Activated T-helper 1 cell treated with anti-CD3 and anti-CD28 coated beads, Interleukin-12 subunit alpha, Interleukin-12 subunit beta, Interleukin-2, Interleukin-4 antibody, amounts not matched to agents 30 ng/mL and 10 ng/mL and 1 ng/mL, durations not matched to agents 14 hours and 24 hours and 36 hours (primary cell): ENCODE data around the gene KSR2. TPM values are rescaled to one million over a fixed set of nuclear protein-coding genes. Genes with fewer than 3 reads are reported as not detected.

ENCODE experiments used
- DNase-seq: peaks from one replicate; pipeline ENCODE4 v3.0.0; 2021; ENCODE audit warnings: low spot score
- H3K27ac Mint-ChIP-seq: one replicate; pipeline ENCODE4 v1.8.0; 2021; ENCODE audit warnings: mild to moderate bottlenecking, mixed read lengths
- H3K27me3 Mint-ChIP-seq: one replicate; pipeline ENCODE4 v1.8.0; 2022; ENCODE audit warnings: mild to moderate bottlenecking, moderate library complexity, mixed read lengths; ENCODE audit not compliant: insufficient read depth
- H3K36me3 Mint-ChIP-seq: one replicate; pipeline ENCODE4 v1.8.0; 2021; ENCODE audit warnings: low read depth, mixed read lengths
- H3K4me1 Mint-ChIP-seq: one replicate; pipeline ENCODE4 v1.8.0; 2021; ENCODE audit warnings: low read depth, mixed read lengths
- H3K4me3 Mint-ChIP-seq: one replicate; pipeline ENCODE4 v1.8.0; 2021; ENCODE audit warnings: mild to moderate bottlenecking, moderate library complexity, mixed read lengths
- H3K9me3 Mint-ChIP-seq: one replicate; pipeline ENCODE4 v1.8.0; 2021; ENCODE audit warnings: mixed read lengths
- intact Hi-C: fragments of 100-400 bp; cut with micrococcal nuclease; formaldehyde crosslinking; loops from one replicate; pipeline ENCODE4 v1.15.1; 2024
- total RNA-seq: library from RNA; stranded (reverse); gene quantifications from 2 replicates; pipeline ENCODE4 v1.2.3, GENCODE V29; 2022

KSR2 gene
- total RNA-seq, 1 donor from 2014 or later: 0.08 TPM

- intact Hi-C loops: no loop called here
- no peaks in the 10 kb centered on the region for H3K4me1 Mint-ChIP-seq
- no peak overlapping the region for H3K4me3 Mint-ChIP-seq
- no peak for DNase-seq
- no peak overlapping the region for H3K27ac Mint-ChIP-seq
- no peaks in the 10 kb centered on the region for H3K9me3 Mint-ChIP-seq
- H3K36me3 Mint-ChIP-seq: no peaks in the 10 kb centered on the region
- no peaks in the 10 kb centered on the region for H3K27me3 Mint-ChIP-seq
These were observed 473.7 kb downstream of the KSR2 start for GRCh38 chr12:117494833-117495655.

DNA sequence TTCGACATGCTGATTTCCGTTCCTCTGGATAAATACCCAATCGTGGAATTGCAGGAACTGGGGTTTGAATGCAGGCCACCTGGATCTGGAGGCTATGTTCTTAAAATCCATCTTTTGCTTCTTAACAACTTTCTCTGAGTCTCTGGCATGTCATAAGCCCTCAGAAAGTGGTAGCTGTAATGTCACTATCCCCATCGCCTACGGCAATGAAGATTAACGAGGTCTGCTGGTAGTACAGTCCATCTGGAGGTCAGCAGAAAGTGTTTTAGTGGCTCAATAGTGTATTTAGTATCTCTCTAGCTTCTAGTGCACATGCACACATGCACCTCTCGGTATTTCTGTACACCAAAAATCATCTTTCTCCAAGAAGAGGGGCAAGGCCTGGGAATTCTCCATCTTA, 477.1 kb downstream of the KSR2 start:
- no peaks in the 10 kb centered on the region for H3K27me3 Mint-ChIP-seq
- no peak overlapping the region for H3K4me3 Mint-ChIP-seq
- H3K27ac Mint-ChIP-seq: no peak overlapping the region
- no peaks in the 10 kb centered on the region for H3K9me3 Mint-ChIP-seq
- no peaks in the 10 kb centered on the region for H3K4me1 Mint-ChIP-seq
- no peaks in the 10 kb centered on the region for H3K36me3 Mint-ChIP-seq
- DNase-seq: no peak
- intact Hi-C loops: no loop called here

GRCh38 chr12:117490130-117490529, 478.7 kb downstream of the KSR2 start:
- no peaks in the 10 kb centered on the region for H3K27me3 Mint-ChIP-seq
- no peak overlapping the region for H3K27ac Mint-ChIP-seq
- intact Hi-C loops: no loop called here
- H3K36me3 Mint-ChIP-seq: no peaks in the 10 kb centered on the region
- DNase-seq: no peak
- H3K4me3 Mint-ChIP-seq: no peak overlapping the region
- no peaks in the 10 kb centered on the region for H3K9me3 Mint-ChIP-seq
- no peaks in the 10 kb centered on the region for H3K4me1 Mint-ChIP-seq

DNA sequence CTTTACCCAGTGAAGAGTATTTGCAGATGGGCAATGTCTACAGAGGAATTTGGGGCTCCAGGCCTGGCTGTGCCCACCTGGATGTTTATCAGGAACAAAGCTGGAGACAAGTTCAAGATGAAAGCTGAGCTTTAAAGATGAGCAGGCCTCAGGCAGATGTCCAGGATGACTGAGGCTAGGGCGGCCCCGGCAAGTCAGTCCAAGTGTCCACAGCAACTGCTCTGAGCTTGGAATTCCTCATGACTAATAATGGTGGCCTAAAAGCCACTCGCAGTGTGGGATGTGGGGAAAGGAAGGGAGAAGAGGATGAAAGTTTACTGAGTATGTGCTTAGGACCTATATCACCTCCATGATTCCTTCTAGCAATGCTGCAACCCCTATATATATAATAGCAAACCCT, 479.1 kb downstream of the KSR2 start:
- no peak for DNase-seq
- H3K36me3 Mint-ChIP-seq: no peaks in the 10 kb centered on the region
- no peaks in the 10 kb centered on the region for H3K27me3 Mint-ChIP-seq
- no peak overlapping the region for H3K27ac Mint-ChIP-seq
- no peaks in the 10 kb centered on the region for H3K4me1 Mint-ChIP-seq
- H3K4me3 Mint-ChIP-seq: no peak overlapping the region
- H3K9me3 Mint-ChIP-seq: no peaks in the 10 kb centered on the region
- intact Hi-C loops: no loop called here

- H3K4me1 Mint-ChIP-seq: no peaks in the 10 kb centered on the region
- intact Hi-C loops: no loop called here
- no peaks in the 10 kb centered on the region for H3K36me3 Mint-ChIP-seq
- DNase-seq: no peak
- H3K27ac Mint-ChIP-seq: no peak overlapping the region
- H3K9me3 Mint-ChIP-seq: no peaks in the 10 kb centered on the region
- H3K27me3 Mint-ChIP-seq: no peaks in the 10 kb centered on the region
- no peak overlapping the region for H3K4me3 Mint-ChIP-seq
These were observed 481.7 kb downstream of the KSR2 start for GRCh38 chr12:117486840-117487659.

- H3K36me3 Mint-ChIP-seq: no peaks in the 10 kb centered on the region
These were observed 482.6 kb downstream of the KSR2 start for GRCh38 chr12:117485984-117486839.

DNA sequence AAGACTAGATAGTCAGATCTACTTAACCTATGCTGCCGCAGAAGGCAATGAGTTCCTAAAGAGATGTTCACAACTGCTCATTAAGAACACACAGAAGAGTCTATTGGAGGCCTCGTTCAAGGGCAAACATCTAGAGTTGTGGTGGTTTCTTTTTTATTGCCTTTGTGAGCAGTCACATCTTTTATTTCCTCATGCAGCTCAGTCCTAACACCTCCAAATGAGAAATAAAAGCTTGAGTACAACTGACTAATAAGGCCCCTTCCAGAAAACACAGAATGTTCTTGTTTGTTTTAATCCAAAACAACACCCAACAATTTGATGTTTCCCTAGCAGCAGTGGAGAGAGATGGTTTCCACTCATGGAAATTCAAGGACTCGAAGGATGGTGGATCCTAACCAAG, 483.9 kb downstream of the KSR2 start:
- no peak overlapping the region for H3K27ac Mint-ChIP-seq
- DNase-seq: no peak
- H3K9me3 Mint-ChIP-seq: no peaks in the 10 kb centered on the region
- intact Hi-C loops: no loop called here
- H3K4me1 Mint-ChIP-seq: no peaks in the 10 kb centered on the region
- no peaks in the 10 kb centered on the region for H3K27me3 Mint-ChIP-seq
- H3K4me3 Mint-ChIP-seq: no peak overlapping the region
- no peaks in the 10 kb centered on the region for H3K36me3 Mint-ChIP-seq

More at GRCh38 chr12:117485984-117486839, 482.6 kb downstream of the KSR2 start:
- H3K27ac Mint-ChIP-seq: no peak overlapping the region
- H3K4me1 Mint-ChIP-seq: no peaks in the 10 kb centered on the region
- H3K27me3 Mint-ChIP-seq: no peaks in the 10 kb centered on the region
- intact Hi-C loops: no loop called here
- no peak for DNase-seq
- no peaks in the 10 kb centered on the region for H3K9me3 Mint-ChIP-seq
- no peak overlapping the region for H3K4me3 Mint-ChIP-seq

DNA sequence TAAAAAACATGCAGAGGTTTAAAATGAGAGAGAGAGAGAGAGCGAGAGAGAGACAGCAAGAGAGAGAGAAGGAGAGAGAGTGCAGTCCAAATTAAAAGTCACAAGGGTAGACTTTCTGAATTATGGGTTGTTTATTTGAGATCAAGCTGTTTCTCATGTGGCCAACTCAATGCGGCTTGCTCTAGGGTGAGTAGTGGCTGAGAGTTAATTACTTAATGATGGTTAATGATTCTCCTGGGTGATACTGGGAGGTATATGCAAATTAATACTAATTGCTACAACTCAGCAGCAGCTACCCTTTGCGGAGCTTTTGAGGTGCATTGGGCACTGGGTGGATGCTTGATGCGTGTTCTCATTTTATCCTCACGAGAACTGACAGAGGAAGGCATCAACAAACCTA, 485.3 kb downstream of the KSR2 start:
- intact Hi-C loops: no loop called here
- Mint-ChIP-seq H3K4me1 (no peaks in the 10 kb centered on the region), H3K4me3 (no peak overlapping the region)

GRCh38 chr12:117481470-117481869, 487.3 kb downstream of the KSR2 start:
- no peaks in the 10 kb centered on the region for H3K27me3 Mint-ChIP-seq
- intact Hi-C loops: no loop called here
- H3K27ac Mint-ChIP-seq: no peak overlapping the region
- no peak for DNase-seq
- H3K36me3 Mint-ChIP-seq: no peaks in the 10 kb centered on the region
- no peak overlapping the region for H3K4me3 Mint-ChIP-seq
- H3K4me1 Mint-ChIP-seq: no peaks in the 10 kb centered on the region
- no peaks in the 10 kb centered on the region for H3K9me3 Mint-ChIP-seq

More for the DNA sequence above, 485.3 kb downstream of the KSR2 start:
- H3K27ac Mint-ChIP-seq: no peak overlapping the region
- no peaks in the 10 kb centered on the region for H3K27me3 Mint-ChIP-seq
- no peaks in the 10 kb centered on the region for H3K36me3 Mint-ChIP-seq
- no peak for DNase-seq
- no peaks in the 10 kb centered on the region for H3K9me3 Mint-ChIP-seq

- no peak overlapping the region for H3K4me3 Mint-ChIP-seq
- no peaks in the 10 kb centered on the region for H3K36me3 Mint-ChIP-seq
- intact Hi-C loops: no loop called here
- no peaks in the 10 kb centered on the region for H3K4me1 Mint-ChIP-seq
- no peak for DNase-seq
- peaks cover under 1% of the 10 kb centered on the region for H3K9me3 Mint-ChIP-seq
- H3K27ac Mint-ChIP-seq: no peak overlapping the region
- H3K27me3 Mint-ChIP-seq: no peaks in the 10 kb centered on the region
These were observed 492.4 kb downstream of the KSR2 start for GRCh38 chr12:117476341-117476740.

DNA sequence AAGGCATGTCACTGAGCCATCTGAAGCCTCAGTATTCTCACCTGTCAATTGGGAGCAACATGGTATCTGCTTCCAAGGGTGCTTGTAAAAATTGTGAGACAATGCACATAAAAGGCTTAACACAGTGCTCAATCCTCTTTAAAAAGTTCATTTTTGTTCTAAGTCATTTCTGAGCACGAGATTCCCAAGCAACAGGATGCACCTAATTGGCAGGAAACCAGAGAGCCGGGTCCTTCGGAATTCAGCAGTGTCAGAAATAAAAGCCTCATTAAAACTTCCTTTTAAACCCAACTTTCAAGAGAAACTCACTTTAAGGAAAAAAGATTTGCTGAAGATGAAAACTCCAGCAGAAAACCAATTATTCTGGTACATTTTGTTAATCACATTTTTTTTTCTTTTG, 494.9 kb downstream of the KSR2 start:
- no peaks in the 10 kb centered on the region for H3K36me3 Mint-ChIP-seq
- H3K9me3 Mint-ChIP-seq: peaks cover 5% of the 10 kb centered on the region
- intact Hi-C loops: no loop called here
- no peaks in the 10 kb centered on the region for H3K4me1 Mint-ChIP-seq
- H3K4me3 Mint-ChIP-seq: no peak overlapping the region
- no peak for DNase-seq
- H3K27me3 Mint-ChIP-seq: no peaks in the 10 kb centered on the region
- H3K27ac Mint-ChIP-seq: no peak overlapping the region

DNA sequence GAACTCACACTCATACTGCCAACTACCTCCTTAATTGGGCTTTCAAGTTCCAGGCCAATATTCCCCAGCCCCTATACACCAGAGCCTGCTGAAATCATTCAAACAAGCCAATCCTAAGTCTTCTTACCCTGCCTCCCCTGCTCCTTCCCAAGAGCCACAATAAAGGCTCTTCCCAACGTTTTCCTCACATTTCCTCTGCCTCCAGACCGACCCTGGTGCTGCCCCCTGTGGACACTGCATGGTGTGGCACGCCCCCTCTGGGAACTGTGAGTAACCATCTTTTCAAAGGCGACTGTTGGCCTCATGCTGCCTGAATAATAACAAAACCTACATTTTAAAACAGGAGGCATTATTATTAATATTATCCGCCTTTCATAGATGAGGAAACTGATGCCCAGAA, 495.8 kb downstream of the KSR2 start:
- Mint-ChIP-seq H3K36me3 (no peaks in the 10 kb centered on the region), H3K4me1 (no peaks in the 10 kb centered on the region), H3K4me3 (no peak overlapping the region), H3K27ac (no peak overlapping the region), H3K27me3 (no peaks in the 10 kb centered on the region), H3K9me3 (peaks cover 5% of the 10 kb centered on the region)
- intact Hi-C loops: no loop called here
- no peak for DNase-seq

- H3K4me1 Mint-ChIP-seq: no peaks in the 10 kb centered on the region
- H3K27ac Mint-ChIP-seq: no peak overlapping the region
- intact Hi-C loops: no loop called here
- H3K27me3 Mint-ChIP-seq: no peaks in the 10 kb centered on the region
- peaks cover 5% of the 10 kb centered on the region for H3K9me3 Mint-ChIP-seq
- no peak for DNase-seq
- H3K36me3 Mint-ChIP-seq: no peaks in the 10 kb centered on the region
- no peak overlapping the region for H3K4me3 Mint-ChIP-seq
These were observed 498.0 kb downstream of the KSR2 start for GRCh38 chr12:117470804-117471203.
